ENCODE results near the gene NYAP2.

NYAP2 gene

DNA sequence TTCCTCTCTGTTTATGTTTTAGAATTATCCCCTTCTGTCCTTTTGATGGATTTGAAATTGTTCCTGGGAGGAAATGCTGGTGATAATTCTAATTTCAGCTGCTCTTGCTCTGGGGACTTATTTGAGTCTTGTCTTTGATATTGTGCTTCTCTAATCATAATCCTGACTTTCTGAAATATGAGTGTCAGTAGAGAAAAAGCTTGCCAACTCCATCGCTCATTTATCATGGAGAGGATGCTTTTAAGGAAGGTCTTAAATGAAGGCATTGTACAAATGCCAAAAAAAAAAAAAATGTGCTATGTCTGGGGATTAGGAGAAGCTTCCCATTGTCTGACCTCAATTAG, 159.5 kb downstream of the NYAP2 start:
- no peak for DNase-seq (ENCODE audit: low spot score)

- no peak for DNase-seq (ENCODE audit: low spot score)
These were observed 167.3 kb downstream of the NYAP2 start for GRCh38 chr2:225566798-225567197.

GRCh38 chr2:225569995-225570394, 170.5 kb downstream of the NYAP2 start:
- no peak for DNase-seq (ENCODE audit: low spot score)

DNA sequence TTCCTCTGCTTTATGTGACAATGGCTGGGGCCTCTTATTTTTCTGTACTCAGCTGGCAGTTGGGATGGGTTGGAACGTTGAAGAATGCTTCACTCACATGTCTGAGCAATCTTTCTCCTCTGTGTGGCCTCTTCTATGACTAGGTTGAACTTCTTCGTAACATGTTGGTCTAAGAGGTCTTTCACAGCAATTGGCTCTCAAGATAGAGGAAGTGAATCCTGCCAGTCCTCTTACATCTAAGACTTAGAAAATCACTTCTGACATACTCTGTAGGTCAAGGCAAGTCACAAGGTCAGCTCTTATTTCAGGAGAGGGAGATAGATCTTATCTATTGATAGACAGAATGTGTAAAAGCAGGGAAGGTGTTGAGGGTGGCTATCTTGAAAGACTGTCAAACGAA, 174.1 kb downstream of the NYAP2 start:
- no peak for DNase-seq (ENCODE audit: low spot score)

DNA sequence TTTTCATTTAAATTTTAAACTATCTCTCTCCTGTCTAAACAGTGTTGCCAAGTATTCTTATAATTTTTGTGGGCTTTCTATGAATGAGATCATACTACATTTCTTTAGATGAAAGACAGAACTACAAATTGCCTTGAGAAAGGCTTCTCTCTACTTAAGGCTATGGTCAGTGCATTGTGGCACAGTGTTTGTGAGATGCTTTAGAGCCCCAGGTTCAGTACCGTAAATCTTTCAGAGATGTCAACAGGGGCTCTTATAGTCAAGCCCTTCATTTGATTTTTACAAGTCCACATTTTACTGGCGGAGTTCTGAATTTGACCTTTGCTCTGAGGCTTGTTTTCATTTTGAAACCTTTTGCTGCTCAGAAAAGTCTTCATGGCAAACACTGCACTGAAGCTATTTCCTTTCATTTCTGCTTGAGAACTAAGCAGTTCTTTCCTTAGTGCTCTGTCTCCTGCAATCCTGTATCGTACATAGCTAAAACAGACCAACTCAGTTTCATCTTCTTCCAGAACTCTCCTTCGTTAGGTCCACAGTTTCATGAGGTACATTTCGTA, 175.2 kb downstream of the NYAP2 start:
- DNase-seq (ENCODE audit: low spot score) = no peak

DNA sequence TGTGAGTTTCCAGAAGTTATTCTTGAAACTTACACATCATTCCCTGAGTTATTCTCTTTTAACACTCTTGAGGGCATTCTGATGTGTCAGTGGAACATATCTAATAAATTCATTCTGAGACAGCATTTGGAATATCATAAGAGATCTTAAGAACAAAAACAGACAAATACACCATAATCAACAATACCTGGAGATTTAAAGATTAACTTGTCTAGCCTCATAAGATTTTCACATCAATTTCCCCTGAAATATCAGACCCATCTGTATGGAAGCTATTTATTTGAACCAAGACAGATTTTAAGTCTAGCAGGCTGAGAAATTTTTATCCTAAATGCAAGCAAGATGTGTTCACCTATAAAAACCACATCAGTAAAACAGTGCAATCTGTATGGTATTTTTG, 181.6 kb downstream of the NYAP2 start:
- no peak for DNase-seq (ENCODE audit: low spot score)

GRCh38 chr2:225581906-225582305, 182.4 kb downstream of the NYAP2 start:
- no peak for DNase-seq (ENCODE audit: low spot score)

DNA sequence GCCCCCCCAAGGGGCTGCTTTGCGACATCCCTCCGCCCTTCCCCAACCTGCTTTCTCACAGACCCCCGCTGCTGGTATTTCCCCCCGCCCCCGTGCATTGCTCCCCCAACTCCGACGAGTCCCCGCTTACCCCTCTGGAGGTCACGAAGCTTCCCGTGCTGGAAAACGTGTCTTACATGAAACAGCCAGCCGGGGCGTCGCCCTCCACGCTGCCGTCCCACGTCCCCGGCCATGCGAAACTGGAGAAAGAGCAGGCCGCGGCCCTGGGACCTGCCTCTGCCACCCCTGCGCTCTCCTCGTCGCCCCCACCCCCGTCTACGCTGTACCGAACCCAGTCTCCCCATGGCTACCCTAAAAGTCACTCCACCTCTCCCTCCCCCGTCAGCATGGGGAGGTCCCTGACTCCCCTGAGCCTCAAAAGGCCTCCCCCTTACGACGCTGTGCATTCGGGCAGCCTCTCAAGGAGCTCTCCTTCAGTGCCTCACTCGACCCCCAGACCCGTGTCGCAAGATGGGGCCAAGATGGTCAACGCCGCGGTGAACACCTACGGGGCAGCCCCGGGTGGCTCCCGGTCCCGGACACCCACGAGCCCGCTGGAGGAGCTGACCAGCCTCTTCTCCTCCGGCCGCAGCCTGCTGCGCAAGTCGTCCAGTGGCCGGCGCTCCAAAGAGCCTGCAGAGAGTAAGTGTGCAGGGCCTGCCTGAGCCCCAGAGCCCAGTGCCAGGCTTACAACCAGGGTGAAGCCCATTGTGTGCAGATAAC, 183.0 kb downstream of the NYAP2 start:
- DNase-seq (ENCODE audit: low spot score) = no peak

DNA sequence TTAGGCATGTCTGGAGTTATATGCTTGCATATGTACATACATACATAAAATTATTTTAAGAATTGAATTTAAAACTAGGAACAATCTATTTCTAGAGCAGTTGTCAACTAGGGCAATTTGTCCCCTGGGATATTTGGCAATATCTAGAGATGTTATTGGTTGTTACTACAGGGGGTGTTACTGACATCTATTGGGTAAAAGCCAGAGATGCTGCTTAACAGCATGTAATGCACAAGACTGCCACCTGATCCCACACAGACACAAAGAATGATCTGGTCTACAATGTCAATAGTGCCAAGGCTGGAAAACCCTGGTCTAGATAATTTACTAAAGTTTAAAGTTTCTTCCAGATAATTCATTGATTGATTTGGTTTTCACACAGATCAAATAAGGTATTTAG, 185.3 kb downstream of the NYAP2 start:
- no peak for DNase-seq (ENCODE audit: low spot score)

DNA sequence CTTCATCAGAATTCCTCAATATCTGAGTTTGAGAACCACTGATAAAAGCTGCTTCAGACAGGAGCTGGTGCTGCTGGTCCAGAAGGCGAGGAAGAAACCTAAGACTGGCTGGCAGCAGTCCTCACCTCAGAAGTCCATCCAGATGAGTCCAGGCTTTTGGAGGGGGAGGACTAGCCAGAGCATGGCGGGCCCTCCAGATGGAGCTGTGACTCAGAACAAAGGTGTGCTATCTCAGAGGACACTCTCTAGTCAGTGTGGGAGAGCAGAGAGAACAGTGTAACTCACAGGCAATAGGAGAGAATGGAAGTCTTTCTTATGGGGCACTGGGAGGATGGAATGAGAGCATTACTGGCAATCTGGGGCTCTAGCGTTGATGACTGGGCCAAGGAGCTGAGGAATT, 191.4 kb downstream of the NYAP2 start:
- DNase-seq (ENCODE audit: low spot score) = no peak

GRCh38 chr2:225597911-225598310, 198.4 kb downstream of the NYAP2 start:
- no peak for DNase-seq (ENCODE audit: low spot score)

DNA sequence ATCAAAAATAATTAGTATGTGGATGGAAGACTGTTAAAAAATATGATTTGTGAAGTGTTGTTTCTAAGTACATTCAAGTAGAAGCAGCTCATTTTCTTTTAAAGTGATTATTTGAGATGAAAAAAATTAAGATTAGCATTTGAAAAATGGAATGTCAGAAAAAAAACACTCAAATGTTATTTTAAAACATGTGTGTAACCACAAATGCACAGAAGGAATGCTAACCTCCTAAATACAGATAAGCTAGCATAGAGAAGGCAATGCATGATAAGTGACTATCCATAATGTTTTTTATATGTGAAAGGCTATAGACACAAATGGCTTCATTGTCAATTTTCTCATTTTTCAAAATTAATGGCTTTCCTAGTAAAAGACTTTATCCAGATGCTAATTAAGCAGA, 198.9 kb downstream of the NYAP2 start:
- no peak for DNase-seq (ENCODE audit: low spot score)

DNA sequence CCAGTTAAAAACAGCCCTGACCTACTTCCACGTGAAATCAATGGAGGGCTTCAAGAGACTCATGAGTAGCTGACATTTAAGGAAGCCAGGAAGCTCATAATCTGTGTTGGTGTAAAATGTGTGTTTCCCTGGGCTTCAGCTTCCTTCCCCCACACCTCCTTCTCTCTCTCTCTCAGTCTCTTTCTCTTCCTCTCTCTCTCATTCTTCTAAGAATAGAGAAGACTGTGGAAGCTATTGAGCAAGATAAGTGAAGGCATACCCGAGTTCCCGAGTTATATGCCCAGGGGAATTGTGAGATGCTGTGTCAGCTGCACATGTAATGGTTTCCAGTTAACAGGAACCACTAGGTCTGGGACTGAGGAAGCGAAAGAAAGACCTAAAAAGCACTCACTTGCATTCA, 199.4 kb downstream of the NYAP2 start:
- DNase-seq (ENCODE audit: low spot score) = no peak

DNA sequence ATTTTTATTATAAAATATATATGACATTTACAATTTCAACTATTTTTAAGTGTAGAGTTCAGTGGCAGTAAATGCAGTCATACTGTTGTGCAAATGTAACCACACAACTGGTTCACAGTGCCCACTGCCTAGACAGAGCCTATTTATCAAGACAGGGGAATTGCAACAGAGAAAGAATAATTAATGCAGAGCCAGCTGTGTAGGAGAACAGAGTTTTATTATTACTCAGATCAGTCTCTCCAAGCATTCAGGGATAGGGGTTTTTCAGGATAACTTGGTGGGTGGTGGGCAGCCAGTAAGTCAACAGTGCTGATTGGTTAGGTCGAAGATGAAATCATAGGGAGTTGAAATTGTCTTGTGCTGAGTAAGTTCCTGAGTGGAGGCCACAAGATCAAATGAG, 200.3 kb downstream of the NYAP2 start:
- no peak for DNase-seq (ENCODE audit: low spot score)

DNA sequence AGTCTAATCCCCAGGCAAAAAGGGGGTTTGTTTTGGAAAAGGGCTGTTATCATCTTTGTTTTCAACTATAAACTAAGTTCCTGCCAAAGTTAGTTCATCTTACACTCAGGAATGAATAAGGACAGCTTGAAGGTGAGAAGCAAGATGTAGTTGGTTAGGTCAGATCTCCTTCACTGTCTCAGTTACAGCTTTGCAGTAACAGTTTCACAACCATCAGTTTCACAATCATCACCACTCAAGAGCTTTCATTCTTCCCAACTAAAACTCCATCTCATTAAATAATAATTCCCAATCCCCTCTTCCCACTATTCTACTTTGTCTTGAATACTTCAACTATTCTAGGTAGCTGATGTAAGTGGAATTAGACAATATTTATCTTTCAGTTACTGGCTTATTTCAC, 200.9 kb downstream of the NYAP2 start:
- no peak for DNase-seq (ENCODE audit: low spot score)

DNA sequence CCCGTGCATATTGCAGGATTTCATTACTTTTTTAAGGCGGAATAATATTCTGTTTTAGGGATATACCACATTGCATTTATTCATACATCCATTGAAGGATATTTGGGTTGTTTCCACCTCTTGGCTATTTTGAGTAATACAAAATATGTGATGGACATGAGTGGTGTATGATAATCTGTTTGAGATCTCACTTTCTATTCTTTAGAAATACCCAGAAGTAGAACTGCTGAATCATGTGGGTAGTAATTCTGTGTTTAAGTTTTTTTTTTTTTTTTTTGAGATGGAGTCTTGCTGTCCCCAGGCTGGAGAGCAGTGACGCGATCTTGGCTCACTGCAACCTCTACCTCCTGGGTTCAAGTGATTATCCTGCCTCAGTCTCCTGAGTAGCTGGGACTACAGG, 201.4 kb downstream of the NYAP2 start:
- DNase-seq (ENCODE audit: low spot score) = no peak

DNA sequence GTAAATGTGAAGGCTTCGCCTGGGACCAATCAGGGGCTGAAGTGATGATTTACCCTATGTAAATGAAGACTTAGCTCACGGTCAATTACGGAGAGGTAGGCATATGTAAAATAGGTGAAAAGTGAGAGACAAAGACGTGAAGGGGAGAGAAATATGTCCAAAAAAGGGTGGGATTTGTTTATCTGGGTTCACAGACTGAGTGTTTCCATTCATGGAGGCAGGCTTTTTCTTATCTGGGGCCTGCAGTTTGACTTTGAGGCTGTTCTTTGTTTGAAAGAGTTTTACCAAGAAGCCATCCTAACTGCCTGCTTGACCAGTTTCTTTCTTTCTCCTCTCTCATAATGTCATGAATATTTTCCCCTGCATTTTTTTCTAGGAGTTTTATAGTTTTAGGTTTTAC, 202.7 kb downstream of the NYAP2 start:
- DNase-seq (ENCODE audit: low spot score) = no peak

DNA sequence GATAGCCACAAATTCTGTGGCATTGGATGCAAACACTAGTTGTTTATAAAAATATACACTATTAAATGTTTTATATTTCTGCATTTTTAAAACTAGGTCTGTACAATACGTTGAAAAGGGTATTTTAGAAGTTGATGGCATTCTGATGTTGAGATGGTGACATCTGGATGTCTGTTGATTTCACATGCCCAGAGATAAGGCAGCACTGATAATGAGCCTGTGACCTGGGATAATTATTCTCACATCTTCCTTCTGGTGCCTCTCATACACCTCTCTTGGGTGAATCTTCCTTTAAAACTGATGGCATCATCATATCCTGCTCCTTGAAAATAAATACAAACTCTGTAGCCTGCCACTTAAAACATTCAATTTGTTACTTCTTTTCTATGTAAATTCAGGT, 208.6 kb downstream of the NYAP2 start:
- DNase-seq (ENCODE audit: low spot score) = no peak

DNA sequence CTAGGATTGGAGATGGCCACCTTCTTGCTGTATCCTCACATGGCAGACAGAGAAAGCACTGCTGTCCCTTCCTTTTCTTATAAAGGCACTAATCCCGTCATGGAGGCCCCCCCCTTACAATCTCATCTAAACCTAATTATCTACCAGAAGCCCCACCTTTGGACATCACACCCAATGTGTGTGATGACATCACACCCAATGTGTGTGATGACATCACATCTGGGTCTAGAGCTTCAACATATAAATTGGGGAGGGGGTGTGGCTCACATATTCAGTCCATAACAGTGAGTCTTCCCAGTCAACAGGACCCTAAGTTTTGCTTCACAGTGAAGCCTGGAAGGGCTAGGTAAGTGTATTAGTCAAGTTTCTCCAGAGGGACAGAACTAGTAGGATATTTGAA, 213.1 kb downstream of the NYAP2 start:
- no peak for DNase-seq (ENCODE audit: low spot score)

DNA sequence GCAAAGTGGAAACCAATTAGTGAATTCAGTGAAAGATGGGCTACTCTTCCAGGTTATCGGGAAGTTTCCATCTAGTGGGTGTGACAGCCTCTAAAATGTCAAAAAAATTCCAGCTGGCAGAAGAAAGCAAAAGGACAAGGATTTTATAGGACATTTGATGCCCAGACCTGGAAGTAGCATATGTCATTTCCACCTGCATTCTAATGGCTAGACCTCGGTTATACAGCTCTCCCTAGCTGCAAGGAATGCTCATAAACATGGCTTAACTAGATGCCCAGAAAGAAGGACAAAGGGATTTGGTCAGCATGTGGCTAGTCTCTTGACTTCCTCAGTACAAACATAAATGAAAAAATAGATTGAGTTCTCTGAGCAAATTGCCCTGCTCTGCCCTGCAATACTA, 215.4 kb downstream of the NYAP2 start:
- no peak for DNase-seq (ENCODE audit: low spot score)

GRCh38 chr2:225615514-225615913, 216.0 kb downstream of the NYAP2 start:
- no peak for DNase-seq (ENCODE audit: low spot score)

DNA sequence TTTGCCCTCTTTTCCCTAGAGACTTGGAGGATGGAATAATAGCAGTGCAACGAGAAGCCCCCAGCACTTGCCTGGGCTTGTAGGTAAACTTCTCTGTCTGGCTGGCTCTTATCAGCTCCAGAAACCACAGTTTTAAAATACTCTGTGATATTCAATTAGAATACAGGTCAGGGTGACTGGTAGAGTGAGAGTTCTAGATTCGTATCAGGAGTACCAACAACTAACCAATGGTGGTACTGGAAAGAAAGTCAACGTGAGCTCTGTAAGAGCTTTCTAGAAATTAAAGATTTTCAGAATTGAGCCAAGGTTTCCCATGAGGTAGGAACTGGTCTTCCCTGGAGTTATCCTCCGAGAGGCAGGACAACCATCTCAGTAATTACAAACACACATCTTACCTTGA, 216.9 kb downstream of the NYAP2 start:
- DNase-seq (ENCODE audit: low spot score) = no peak

- no peak for DNase-seq (ENCODE audit: low spot score)
These were observed 217.3 kb downstream of the NYAP2 start for GRCh38 chr2:225616848-225617247.

DNA sequence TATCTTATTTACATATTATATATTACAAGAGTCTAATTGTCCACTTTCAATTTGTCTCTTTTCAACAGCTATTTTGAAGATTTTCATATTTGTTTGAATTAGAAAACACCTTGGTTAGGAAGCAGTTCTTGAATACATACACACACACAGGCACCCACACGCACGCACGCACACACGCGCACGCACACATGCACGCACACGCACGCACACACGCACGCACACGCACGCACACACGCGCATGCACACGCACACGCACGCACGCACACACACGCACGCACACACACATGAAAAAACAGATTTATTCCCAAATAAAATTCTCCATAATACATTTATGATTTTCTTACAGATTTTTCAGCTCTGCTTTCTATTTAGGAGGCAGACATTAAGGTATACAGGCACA, 220.7 kb downstream of the NYAP2 start:
- no peak for DNase-seq (ENCODE audit: low spot score)
